Neuronal stem cell (in vitro differentiated cells): ENCODE results near the gene FADS2.

Source experiments
- DNase-seq: peaks from one replicate; pipeline ENCODE4 v3.0.0-alpha.2; 2013; ENCODE audit warnings: low spot score
- H2AFZ ChIP-seq: one replicate; pipeline ENCODE4 v1.6.1; 2013; ENCODE audit warnings: mild to moderate bottlenecking, low read length, inconsistent platforms
- H2AK5ac ChIP-seq: 2 replicates; pipeline ENCODE4 v1.6.1; 2013; ENCODE audit warnings: low read depth, mild to moderate bottlenecking, inconsistent platforms, low read length, moderate library complexity, mixed read lengths
- H2BK120ac ChIP-seq: 2 replicates; pipeline ENCODE4 v1.6.1; 2013; ENCODE audit warnings: low read depth, mild to moderate bottlenecking, inconsistent platforms, low read length, moderate library complexity, mixed read lengths
- H2BK12ac ChIP-seq: one replicate; pipeline ENCODE4 v1.6.1; 2013; ENCODE audit warnings: low read length, inconsistent platforms
- H2BK15ac ChIP-seq: 2 replicates; pipeline ENCODE4 v1.6.1; 2013; ENCODE audit warnings: mild to moderate bottlenecking, low read length, inconsistent platforms, mixed read lengths
- H2BK5ac ChIP-seq: one replicate; pipeline ENCODE4 v1.6.1; 2013; ENCODE audit warnings: inconsistent platforms, mild to moderate bottlenecking, low read length, moderate library complexity
- H3K14ac ChIP-seq: one replicate; pipeline ENCODE4 v1.6.1; 2013; ENCODE audit warnings: low read length, inconsistent platforms
- H3K18ac ChIP-seq: 2 replicates; pipeline ENCODE4 v1.6.1; 2013; ENCODE audit warnings: low read length, inconsistent platforms
- H3K23ac ChIP-seq: 2 replicates; pipeline ENCODE4 v1.6.1; 2013; ENCODE audit warnings: low read depth, mild to moderate bottlenecking, mixed read lengths, low read length, inconsistent platforms; ENCODE audit not compliant: poor library complexity
- H3K27ac ChIP-seq: replicated peaks from 3 replicates; pipeline ENCODE4 v1.5.1; 2013; ENCODE audit warnings: low read length, inconsistent platforms
- H3K27me3 ChIP-seq, 3 experiments: 2 replicates each; pipeline ENCODE4 v1.6.1; 2013; ENCODE audit warnings: low read length in 3 of 3, mild to moderate bottlenecking in 2 of 3, inconsistent platforms in 1 of 3, low read depth in 1 of 3, mixed read lengths in 1 of 3, moderate library complexity in 1 of 3; ENCODE audit not compliant: control insufficient read depth in 3 of 3, insufficient read depth in 3 of 3
- H3K36me3 ChIP-seq, 2 donors: replicated peaks in 1 of 2; 2 replicates each; pipeline ENCODE4 v1.6.1; 2013; ENCODE audit warnings: low read length in 2 of 2; ENCODE audit not compliant: control insufficient read depth in 2 of 2, insufficient read depth in 2 of 2
- H3K4ac ChIP-seq: 2 replicates; pipeline ENCODE4 v1.6.1; 2013; ENCODE audit warnings: inconsistent platforms, mild to moderate bottlenecking, low read length, moderate library complexity
- H3K4me1 ChIP-seq, 2 donors: 1 replicate in 1 of 2; 2 replicates in 1 of 2; pipeline ENCODE4 v1.6.1; 2013; ENCODE audit warnings: low read length in 2 of 2, low read depth in 1 of 2; ENCODE audit not compliant: control insufficient read depth in 2 of 2, insufficient read depth in 1 of 2
- H3K4me2 ChIP-seq: one replicate; pipeline ENCODE4 v1.6.1; 2013; ENCODE audit warnings: mild to moderate bottlenecking, low read length, inconsistent platforms; ENCODE audit not compliant: insufficient read depth, poor library complexity, severe bottlenecking
- H3K4me3 ChIP-seq, 2 donors: 2 replicates each; pipeline ENCODE4 v1.5.1; 2013; ENCODE audit warnings: low read length in 2 of 2, mild to moderate bottlenecking in 2 of 2, inconsistent platforms in 1 of 2, moderate library complexity in 1 of 2
- H3K79me1 ChIP-seq: one replicate; pipeline ENCODE4 v1.6.1; 2013; ENCODE audit warnings: low read depth, mild to moderate bottlenecking, inconsistent platforms, low read length, moderate library complexity
- H3K9ac ChIP-seq: one replicate; pipeline ENCODE4 v1.6.1; 2013; ENCODE audit warnings: mild to moderate bottlenecking, low read depth, low read length, inconsistent platforms; ENCODE audit not compliant: poor library complexity
- H3K9me3 ChIP-seq, 2 donors: replicated peaks in 1 of 2; 2 replicates each; pipeline versions ENCODE3 to v1.6.1; 2013; ENCODE audit warnings: low read length in 2 of 2, mild to moderate bottlenecking in 2 of 2, inconsistent platforms in 1 of 2, low read depth in 1 of 2, mixed read lengths in 1 of 2, moderate library complexity in 1 of 2; ENCODE audit not compliant: control insufficient read depth in 2 of 2, insufficient read depth in 1 of 2
- H4K8ac ChIP-seq: one replicate; pipeline ENCODE4 v1.6.1; 2013; ENCODE audit warnings: low read depth, mild to moderate bottlenecking, inconsistent platforms, low read length, moderate library complexity
- H4K91ac ChIP-seq: one replicate; pipeline ENCODE4 v1.6.1; 2013; ENCODE audit warnings: low read length, low read depth, mild to moderate bottlenecking, inconsistent platforms; ENCODE audit not compliant: poor library complexity
- WGBS, 2 donors: extraction: QIAGEN DNeasy Blood & Tissue Kit; methylation state at CpG; one replicate each; pipeline ENCODE4 v1.1.7; 2013; ENCODE audit warnings: missing lambda C conversion rate in 2 of 2, mixed read lengths in 1 of 2; ENCODE audit not compliant: insufficient read length in 2 of 2, insufficient replicate concordance in 1 of 2; ENCODE audit errors: extremely low coverage in 2 of 2; 5-methylcytosine and 5-hydroxymethylcytosine counted together

Gene FADS2

GRCh38 chr11:61888590-61888989 is 60.5 kb downstream of the FADS2 start:
- Histone ChIP-seq H3K27me3 (peaks cover 0 to 19% (median 0%) of the 10 kb centered on the region in 3 experiments), H2BK5ac (no peak overlapping the region), H3K4ac (no peak overlapping the region), H3K4me3 (no peak overlapping the region), H3K4me1 (peaks cover 10% of the 10 kb centered on the region in 2 donors), H4K8ac (no peak overlapping the region), H3K14ac (no peak overlapping the region), H3K36me3 (no peaks in the 10 kb centered on the region), H2BK12ac (no peak overlapping the region), H4K91ac (no peak overlapping the region), H3K9ac (no peak overlapping the region), H3K23ac (no peak overlapping the region), H2BK15ac (no peak overlapping the region), H2AK5ac (no peak overlapping the region), H3K4me2 (no peak overlapping the region), H3K9me3 (peaks cover 2 to 9% of the 10 kb centered on the region in 2 donors), H2AFZ (no peak overlapping the region), H2BK120ac (peak overlapping the region; percentile 33), H3K18ac (no peak overlapping the region), H3K27ac (no peak overlapping the region), H3K79me1 (no peaks in the 10 kb centered on the region)
- WGBS, 2 donors, result no CpG with 5 or more reads among the region's 12 CpGs
- DNase-seq, result no peak

- H3K79me1 ChIP-seq, result no peaks in the 10 kb centered on the region
- no peak overlapping the region for H3K23ac ChIP-seq
- H3K27me3 ChIP-seq, result peaks cover 0 to 19% (median 0%) of the 10 kb centered on the region in 3 experiments
- no peak overlapping the region for H3K14ac ChIP-seq
- no peak overlapping the region for H3K27ac ChIP-seq
- H4K8ac ChIP-seq, result no peak overlapping the region
- no peak overlapping the region for H3K18ac ChIP-seq
- H2BK120ac ChIP-seq, result no peak overlapping the region
- no peak overlapping the region for H2BK12ac ChIP-seq
- DNase-seq, result no peak
- no peak overlapping the region for H2BK15ac ChIP-seq
- peaks cover 10% of the 10 kb centered on the region in 2 donors for H3K4me1 ChIP-seq
- WGBS, 2 donors, result no CpG with 5 or more reads among the region's 10 CpGs
- H4K91ac ChIP-seq, result no peak overlapping the region
- no peak overlapping the region for H2AFZ ChIP-seq
- H2AK5ac ChIP-seq, result no peak overlapping the region
- H3K4ac ChIP-seq, result no peak overlapping the region
- no peak overlapping the region for H3K9ac ChIP-seq
- peaks cover 2 to 9% of the 10 kb centered on the region in 2 donors for H3K9me3 ChIP-seq
- no peaks in the 10 kb centered on the region for H3K36me3 ChIP-seq
- no peak overlapping the region for H2BK5ac ChIP-seq
- no peak overlapping the region for H3K4me3 ChIP-seq
- no peak overlapping the region for H3K4me2 ChIP-seq
These were observed 61.7 kb downstream of the FADS2 start for GRCh38 chr11:61889831-61890230.

- Histone ChIP-seq H3K4me2 (peak overlapping the region; percentile 94), H3K27ac (peak overlapping the region; percentile 30), H3K18ac (peak overlapping the region; percentile 90), H3K36me3 (no peaks in the 10 kb centered on the region), H2BK5ac (peak overlapping the region; percentile 46), H2BK120ac (no peak overlapping the region), H2AK5ac (peak overlapping the region; percentile 77), H3K79me1 (no peaks in the 10 kb centered on the region), H2AFZ (peak overlapping the region; percentile 98), H3K9me3 (peaks cover 2 to 9% of the 10 kb centered on the region in 2 donors), H3K9ac (peak overlapping the region; percentile 91), H3K4me3 (peak overlapping the region; percentile 56 to 91), H4K91ac (no peak overlapping the region), H2BK15ac (peak overlapping the region; percentile 53), H3K4ac (no peak overlapping the region), H4K8ac (peak overlapping the region; percentile 52), H3K27me3 (peaks cover 0 to 19% (median 0%) of the 10 kb centered on the region in 3 experiments), H2BK12ac (peak overlapping the region; percentile 30), H3K4me1 (peaks cover 10% of the 10 kb centered on the region in 2 donors), H3K23ac (peak overlapping the region; percentile 50), H3K14ac (peak overlapping the region; percentile 77)
- DNase-seq, result no peak
- no CpG with 5 or more reads among the region's 38 CpGs for WGBS, 2 donors
These were observed 62.6 kb downstream of the FADS2 start for GRCh38 chr11:61890529-61891330.

DNA sequence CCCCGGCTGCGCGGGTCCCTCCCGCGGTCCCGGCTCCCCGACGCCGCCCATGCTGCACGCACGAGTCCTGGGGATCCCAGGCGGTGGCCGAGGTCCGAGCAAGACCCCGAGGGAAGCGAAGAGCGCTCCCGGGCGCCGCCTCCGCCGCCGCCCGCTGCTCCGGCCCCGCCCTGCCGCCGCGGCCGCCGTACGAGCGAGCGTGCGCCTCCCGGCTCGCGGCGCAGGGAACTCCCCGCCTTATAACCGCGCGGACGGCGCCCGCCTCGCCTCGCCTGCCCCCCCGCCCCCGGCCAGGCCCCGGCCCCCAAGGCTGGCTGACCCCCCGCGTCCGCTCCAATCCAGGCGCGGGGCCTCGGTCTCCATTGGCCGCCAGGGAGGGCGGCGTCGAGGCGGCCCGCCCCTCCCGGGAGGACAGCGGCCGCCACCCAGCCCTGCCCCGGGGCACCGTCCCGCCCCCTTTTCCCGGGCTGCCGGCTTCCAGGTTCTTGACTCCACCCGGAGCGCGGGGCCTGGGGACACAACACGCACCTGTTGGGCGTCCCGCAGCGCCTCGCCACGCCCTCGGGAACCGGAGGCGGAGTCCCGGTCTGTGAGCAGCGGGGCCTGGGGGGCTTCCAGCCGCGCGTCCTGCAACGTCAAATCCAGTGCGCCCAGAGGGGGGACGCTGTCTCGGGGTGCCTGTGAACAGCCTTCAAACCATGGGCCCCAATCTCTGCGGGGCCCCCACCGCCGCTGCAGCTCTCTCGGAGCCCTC is 63.4 kb downstream of the FADS2 start, which contains the start of gene FADS3:
Gene FADS3 (minus strand): TSS at position 215 of the 754 bp plus-strand sequence. CDS start 164 bp downstream, at position 51.
- Histone ChIP-seq H3K27ac (peak within 1 kb of the TSS; percentile 30), H2AFZ (peak within 1 kb of the TSS; percentile 98), H3K4me1 (peaks cover 10% of the 10 kb centered on the region in 2 donors), H3K9me3 (peaks cover 2 to 7% of the 10 kb centered on the region in 2 donors), H3K4ac (no peak within 1 kb of the TSS), H3K18ac (peak within 1 kb of the TSS; percentile 95), H3K14ac (peak within 1 kb of the TSS; percentile 77), H3K4me2 (peak within 1 kb of the TSS; percentile 94), H2AK5ac (peak within 1 kb of the TSS; percentile 86), H3K79me1 (no peaks in the 10 kb centered on the region), H2BK15ac (peak within 1 kb of the TSS; percentile 57), H3K27me3 (peaks cover 0 to 19% (median 0%) of the 10 kb centered on the region in 3 experiments), H3K36me3 (no peaks in the 10 kb centered on the region), H2BK5ac (peak within 1 kb of the TSS; percentile 46), H4K8ac (peak within 1 kb of the TSS; percentile 52), H2BK120ac (peak within 1 kb of the TSS; percentile 89), H3K4me3 (peak within 1 kb of the TSS; percentile 56 to 91), H3K9ac (peak within 1 kb of the TSS; percentile 91), H4K91ac (no peak within 1 kb of the TSS), H2BK12ac (peak within 1 kb of the TSS; percentile 30), H3K23ac (peak within 1 kb of the TSS; percentile 96)
- peak; percentile 83 for DNase-seq
- WGBS, 2 donors, result no CpG with 5 or more reads among the region's 96 CpGs
